Stimulated activated CD8-positive, alpha-beta memory T cell treated with anti-CD3 and anti-CD28 coated beads, Interleukin-12 subunit alpha, Interleukin-12 subunit beta, amount 100 ng/mL, for 24 hours (primary cell): ENCODE measurements around the gene EDC3.

ENCODE experiments used
- DNase-seq: peaks from one replicate; pipeline ENCODE4 v3.0.0-alpha.2; 2020; ENCODE audit errors: extremely low read depth

The EDC3 gene

GRCh38 chr15:74584204-74584603 lies 111.6 kb downstream of the EDC3 start:
- DNase-seq: no peak
